NCI-H2107 treated with DMSO at 0.1 percent for 48 hours (cell line): ENCODE measurements around the gene CNOT8.
"Not testable (repeated sequence)": the region's sequence is repeated elsewhere in the genome, so short reads cannot be mapped to it uniquely, and the experiment has no call there.

Experiments used
- DNase-seq: peaks from one replicate; lab custom pipeline; 2025; ENCODE audit not compliant: unreplicated experiment; lab: John Stamatoyannopoulos, UW

The CNOT8 gene

GRCh38 chr5:154834053-154834452 lies 24.4 kb upstream of the CNOT8 start:
- DNase-seq = no peak

- not testable (repeated sequence) for DNase-seq
These were observed 22.8 kb upstream of the CNOT8 start for GRCh38 chr5:154835701-154836052.

GRCh38 chr5:154836225-154836624 lies 22.2 kb upstream of the CNOT8 start:
- DNase-seq = no peak

DNA sequence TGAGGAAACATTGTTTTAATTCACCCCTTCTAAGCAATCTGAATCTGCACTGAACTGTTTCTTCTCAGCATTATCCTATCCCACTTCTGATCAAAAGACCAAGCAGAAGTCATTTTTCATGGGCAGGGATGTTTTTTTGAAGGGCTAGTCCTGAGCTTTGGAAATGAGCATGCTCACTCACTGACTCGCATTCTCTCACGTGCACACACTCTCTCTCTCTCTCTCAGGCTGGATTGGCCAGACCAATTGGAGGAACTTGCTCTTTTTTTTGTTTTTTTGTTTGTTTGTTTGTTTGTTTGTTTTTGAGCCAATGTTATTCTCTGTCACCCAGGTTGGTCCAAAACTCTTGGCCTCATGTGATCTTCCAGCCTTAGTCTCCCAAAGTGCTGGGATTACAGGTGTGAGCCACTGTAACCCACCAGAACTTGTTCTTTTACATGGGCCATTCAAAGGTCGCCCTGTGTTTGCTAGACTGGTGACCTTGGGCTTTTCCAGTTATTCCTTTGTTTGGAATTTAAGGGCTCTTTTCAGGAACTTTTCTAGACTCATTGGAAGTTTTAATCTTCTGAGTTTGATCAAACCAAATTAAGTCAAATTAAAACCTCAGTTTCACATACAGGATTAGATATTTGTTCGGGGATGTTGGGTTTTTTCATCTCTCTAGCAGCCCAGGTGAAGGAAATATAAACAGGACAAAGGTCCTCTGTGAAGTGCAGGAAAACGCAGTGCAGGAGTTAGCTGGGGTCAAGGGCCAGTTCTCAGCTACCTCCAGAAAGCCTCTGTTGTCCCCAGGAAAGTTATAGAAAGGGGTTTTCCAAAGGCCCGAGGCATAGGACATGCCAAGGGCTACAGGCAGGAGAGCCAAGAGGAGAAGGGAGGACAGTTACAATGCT lies 21.2 kb upstream of the CNOT8 start:
- DNase-seq = no peak

DNA sequence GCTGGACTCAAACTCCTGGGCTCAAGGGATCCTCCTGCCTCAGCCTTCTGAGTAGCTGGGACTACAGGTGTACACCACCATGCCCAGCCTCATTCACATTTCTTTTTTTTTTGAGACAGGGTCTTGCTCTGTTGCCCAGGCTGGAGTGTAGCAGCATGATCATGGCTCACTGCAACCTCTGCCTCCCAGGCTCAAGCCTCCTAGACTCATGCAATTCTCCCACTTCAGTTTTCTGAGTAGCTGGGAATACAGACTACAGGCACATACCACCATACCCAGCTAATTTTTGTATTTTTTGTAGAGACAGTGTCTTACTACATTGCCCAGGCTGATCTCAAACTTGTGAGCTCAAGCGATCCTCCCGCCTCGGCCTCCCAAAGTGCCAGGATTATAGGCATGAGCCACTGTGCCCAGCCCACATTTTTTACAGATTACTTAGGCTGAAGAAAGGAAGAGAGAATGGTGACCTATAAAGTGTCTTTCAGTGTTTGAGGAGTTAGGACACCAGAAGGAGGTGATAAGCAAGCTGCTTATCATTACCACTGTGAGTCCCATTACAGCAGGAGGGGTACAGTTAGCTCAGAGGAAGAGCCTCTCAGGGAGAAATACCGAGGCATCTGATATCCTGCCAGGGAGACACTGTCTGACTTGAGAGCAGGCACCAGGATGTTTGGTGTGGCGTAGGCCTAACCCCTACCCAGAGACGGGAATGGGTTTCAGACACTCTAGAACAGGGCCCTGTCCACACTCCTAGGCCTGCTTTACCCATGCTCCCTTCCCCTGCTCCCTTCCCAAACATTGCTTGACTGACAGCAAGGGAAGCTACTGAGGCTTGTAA lies 17.8 kb upstream of the CNOT8 start:
- DNase-seq = no peak

DNA sequence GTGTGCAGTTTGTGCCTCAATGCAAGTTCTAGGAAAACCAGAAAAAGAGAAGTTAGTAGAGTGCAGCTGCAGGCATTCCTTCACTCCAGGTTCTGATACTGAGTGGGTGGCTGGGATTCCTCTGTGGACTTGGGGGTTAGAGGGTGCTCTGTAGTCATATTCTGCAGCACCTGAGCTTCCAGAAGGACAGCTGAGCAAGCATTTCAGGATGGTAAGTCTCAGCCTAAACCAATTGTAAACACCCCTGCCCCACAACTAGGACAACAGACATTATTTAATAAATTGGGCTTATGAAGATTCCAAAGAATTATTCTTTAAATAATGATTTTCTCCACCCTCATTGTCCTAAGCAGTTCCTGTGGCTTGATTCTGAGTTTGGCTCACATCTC lies 17.2 kb upstream of the CNOT8 start:
- DNase-seq = no peak

DNA sequence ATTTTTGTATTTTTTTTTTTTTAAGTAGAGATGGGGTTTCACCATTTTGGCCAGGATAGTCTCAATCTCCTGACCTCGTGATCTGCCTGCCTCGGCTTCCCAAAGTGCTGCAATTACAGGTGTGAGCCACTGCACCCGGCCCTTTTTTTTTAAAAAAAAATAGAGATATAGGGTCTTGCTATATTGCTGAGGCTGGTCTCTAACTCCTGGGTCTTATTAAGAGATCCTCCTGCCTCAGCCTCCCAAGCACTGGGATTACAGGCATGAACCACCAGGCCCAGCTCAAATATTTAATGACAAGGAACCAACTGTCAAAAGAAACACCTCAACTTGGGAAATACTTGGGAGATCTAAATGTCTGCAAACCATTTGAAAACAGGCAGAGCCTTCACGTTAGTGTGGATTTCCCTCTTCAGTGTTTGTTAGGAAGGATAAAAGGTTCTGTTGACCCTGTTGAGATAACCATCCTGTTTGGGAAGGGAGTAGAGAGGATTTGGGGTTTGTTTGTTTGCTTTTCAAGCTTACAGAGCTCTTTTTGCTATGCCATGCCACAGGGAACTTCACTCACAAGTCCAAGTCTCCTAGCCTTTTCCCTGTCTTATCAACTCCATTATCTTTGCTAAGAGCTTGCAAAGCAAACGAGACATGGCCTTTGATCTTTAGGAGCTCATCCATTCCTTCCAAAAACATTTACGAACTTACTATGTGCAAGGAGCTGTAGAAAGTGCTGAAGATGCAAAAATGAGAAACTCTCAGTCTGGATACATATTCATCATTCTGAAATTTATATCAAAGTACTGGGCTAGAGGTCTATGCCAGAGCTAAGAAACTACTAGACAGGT lies 15.5 kb upstream of the CNOT8 start:
- DNase-seq = no peak

- no peak for DNase-seq
These were observed 13.6 kb upstream of the CNOT8 start for GRCh38 chr5:154844809-154845208.

DNA sequence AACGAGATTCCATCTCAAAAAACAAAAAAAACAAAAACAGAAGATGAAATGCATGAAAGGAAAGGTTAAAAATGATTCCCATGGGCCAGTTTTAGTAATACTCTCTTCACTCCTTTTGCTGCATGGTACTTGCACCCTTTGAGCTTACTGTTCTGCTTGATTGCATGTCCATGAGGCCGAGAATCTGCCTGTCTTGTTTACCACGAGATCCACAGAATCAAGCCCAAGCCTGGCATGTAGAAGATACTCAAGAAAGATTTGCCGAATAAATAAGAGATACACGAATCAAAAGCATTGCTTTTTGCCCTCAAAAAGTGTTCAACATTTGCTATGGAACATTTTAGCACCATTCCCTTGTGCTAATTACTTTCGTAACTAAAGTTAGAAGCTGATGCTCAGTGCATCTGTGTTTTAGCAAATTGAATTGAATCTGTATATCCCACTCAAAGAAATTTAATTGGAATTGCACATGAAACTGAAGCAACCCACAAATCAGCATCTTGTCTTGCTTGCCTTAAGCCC lies 9.1 kb upstream of the CNOT8 start:
- no peak for DNase-seq

DNA sequence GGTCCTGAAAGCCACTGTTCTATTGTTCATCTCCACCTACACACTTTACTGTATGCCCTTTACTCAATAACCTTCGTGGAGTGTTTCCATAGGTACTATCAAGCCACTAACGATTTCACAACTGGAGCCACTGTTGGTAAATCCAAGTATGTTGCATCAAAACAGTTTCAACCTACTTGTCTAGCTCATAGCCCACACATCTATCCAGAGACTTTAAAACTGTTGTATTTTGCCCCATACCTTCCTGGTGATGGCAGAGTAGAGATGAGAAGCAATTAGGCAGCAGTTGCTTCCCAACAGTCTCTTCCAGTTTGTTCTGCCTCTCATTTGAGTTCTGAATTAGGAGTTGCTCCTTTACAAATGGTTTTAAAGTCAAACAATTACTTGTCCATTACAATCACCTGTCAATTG lies 8.6 kb upstream of the CNOT8 start:
- no peak for DNase-seq

- DNase-seq = no peak
These were observed 8.0 kb upstream of the CNOT8 start, which contains the start of gene FAXDC2 for GRCh38 chr5:154850255-154851062. Gene FAXDC2 (minus strand): TSS chr5:154850603. CDS start chr5:154838178, 12,425 bp downstream.

GRCh38 chr5:154851351-154851750 lies 7.1 kb upstream of the CNOT8 start:
- DNase-seq = no peak

GRCh38 chr5:154857530-154858296 lies 714 bp upstream of the CNOT8 start:
- peak; percentile 79 for DNase-seq

DNA sequence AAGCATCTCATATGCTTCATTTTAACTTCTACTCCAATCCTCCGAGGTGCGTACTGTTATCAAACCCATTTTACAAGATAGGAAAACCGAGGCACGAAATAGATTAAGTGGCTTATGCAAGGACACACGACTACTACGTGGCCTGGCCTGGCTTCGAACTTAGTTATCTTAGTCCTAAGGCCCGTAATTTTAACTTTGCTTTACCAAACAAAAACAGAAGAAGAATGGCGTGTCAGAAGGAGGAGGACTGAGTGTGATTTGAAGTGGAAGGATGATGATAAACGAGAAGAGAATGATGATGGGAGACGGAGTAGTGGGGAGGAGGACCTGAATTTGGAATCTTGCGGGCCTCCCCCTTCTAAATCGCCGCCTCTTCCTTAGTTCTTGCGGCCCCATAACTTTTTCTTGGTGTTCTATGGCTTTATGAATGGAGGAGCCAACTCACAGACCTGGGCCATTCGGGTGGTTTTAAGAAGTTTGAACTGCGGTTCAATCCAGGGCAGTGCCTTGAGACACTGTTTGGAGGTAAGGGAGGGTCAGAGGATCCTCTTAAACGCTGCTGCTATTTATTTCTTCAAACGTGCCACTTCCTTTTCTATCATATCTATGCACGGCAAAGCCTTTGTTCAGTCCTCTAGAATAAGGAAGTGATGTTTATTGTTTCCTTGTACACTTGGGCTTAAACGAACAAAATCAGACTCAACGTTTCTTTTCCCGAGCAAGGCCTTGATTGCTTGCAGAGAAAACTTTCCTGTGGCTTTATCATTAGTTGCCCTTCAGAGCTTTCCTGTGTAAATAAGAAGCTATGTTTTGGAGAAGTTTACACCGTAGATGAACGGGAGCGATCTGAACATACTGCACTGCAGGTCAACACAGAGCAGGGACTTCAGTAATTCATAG lies 795 bp downstream of the CNOT8 start:
- DNase-seq = no peak

GRCh38 chr5:154860123-154860522 lies 1.7 kb downstream of the CNOT8 start:
- no peak for DNase-seq

DNA sequence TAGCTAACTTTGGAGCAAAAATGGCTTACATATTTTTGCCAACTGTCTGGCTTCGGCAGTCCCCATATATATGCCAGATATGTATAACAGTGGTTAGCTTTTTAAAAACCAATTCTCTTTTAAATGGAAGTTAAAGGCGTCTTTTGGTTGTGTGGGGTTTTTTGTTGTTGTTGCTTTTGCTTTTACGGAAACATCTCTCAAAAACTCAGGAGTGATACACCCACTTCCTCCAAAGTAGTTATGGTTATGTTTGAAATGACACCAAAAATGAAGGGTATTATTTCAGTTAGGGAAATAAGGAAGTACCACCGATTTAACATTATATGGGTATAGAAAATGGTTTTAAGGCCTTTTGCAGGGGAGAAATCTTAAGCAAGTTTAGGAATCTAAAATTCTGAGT lies 2.3 kb downstream of the CNOT8 start:
- DNase-seq = no peak

DNA sequence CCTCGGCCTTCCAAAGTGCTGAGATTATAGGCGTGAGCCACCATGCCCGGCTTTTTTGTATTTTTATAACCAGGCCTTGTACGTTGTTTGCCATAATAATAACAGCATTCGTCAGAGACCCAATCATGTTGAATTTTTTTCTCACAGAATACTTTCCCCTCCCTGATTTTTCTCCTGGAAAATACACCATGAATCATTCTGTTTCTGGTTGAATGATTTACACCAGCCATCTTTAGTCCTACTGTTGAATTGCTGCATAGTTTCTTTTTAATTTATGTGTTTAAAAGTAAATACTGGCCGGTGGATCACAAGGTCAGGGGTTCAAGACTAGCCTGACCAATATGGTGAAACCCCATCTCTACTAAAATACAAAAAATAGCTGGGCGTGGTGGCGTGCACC lies 3.5 kb downstream of the CNOT8 start:
- DNase-seq = no peak

DNA sequence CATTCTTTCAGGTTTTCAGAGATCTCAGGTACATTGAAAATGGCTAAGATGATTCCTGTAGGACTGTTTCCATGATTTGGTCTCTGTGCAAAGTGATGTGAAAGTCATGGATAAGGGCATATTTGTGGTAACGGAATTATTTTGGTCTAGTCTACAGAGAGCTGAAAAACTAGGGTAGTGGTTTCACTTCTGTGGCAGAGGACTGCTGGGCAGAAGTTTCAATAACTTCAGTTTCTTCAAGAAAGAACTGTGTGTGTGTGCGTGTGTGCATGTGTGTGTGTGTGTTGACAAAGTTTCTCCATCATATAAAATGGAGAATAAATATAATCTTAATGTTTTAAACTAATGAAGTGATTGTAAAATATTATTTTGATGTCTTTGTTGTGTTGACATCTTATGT lies 4.3 kb downstream of the CNOT8 start:
- DNase-seq = no peak
